ENCODE results near the gene SNX8. TPM values are rescaled to one million over a fixed set of nuclear protein-coding genes. Genes with fewer than 3 reads are reported as not detected.

Gene SNX8
- total RNA-seq, 4 donors from 2014 or later = 6.4 to 28.1 (median 24.8) TPM

DNA sequence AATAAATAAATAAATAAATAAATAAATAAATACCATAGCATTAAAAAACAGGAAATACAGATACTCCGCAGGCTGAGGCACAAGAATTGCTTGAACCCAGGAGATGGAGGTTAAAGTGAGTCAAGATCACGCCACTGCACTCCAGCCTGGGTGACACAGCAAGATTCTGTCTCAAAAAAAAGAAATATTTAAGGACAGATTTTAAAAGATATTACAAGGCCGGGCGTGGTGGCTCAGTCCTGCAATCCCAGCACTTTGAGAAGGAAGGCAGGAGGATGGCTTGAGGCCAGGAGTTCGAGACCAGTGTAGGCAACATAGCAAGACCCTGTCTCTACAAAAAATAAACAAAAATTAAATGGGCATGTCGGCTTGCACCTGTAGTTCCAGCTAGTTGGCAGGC is 17.5 kb upstream of the SNX8 start:
- Histone ChIP-seq H3K4me3 (no peak overlapping the region), H3K27ac (no peak overlapping the region), H3K9me3 (no peaks in the 10 kb centered on the region), H3K36me3 (no peaks in the 10 kb centered on the region), H3K27me3 (no peaks in the 10 kb centered on the region), H3K4me1 (no peaks in the 10 kb centered on the region)
- DNase-seq (no peak), ATAC-seq (no peak)
- TF ChIP-seq POLR2A (IDR thresholded peaks at IDR 0.05) (no peak), CTCF (IDR thresholded peaks at IDR 0.05 in 4 of 5, conservative IDR thresholded peaks at IDR 0.05 in 1 of 5) (no peak)
- intact Hi-C loops (cut with DNase I; ENCODE audit: low total_unique reads) (no loop called here), in situ Hi-C loops (cut with MboI; ENCODE audit: low sequenced_read_pairs in 4 of 4) (no loop called here)

- ATAC-seq (no peak), DNase-seq (no peak)
- TF ChIP-seq CTCF (IDR thresholded peaks at IDR 0.05 in 4 of 5, conservative IDR thresholded peaks at IDR 0.05 in 1 of 5) (no peak), POLR2A (IDR thresholded peaks at IDR 0.05) (no peak)
- in situ Hi-C loops (cut with MboI; ENCODE audit: low sequenced_read_pairs in 4 of 4) (no loop called here), intact Hi-C loops (cut with DNase I; ENCODE audit: low total_unique reads) (no loop called here)
- no peaks in the 10 kb centered on the region for H3K9me3 ChIP-seq
- no peaks in the 10 kb centered on the region for H3K36me3 ChIP-seq
- no peak overlapping the region for H3K4me3 ChIP-seq
- no peaks in the 10 kb centered on the region for H3K27me3 ChIP-seq
- H3K4me1 ChIP-seq = no peaks in the 10 kb centered on the region
- no peak overlapping the region for H3K27ac ChIP-seq
Measured at GRCh38 chr7:2330493-2330892, 16.3 kb upstream of the SNX8 start.

DNA sequence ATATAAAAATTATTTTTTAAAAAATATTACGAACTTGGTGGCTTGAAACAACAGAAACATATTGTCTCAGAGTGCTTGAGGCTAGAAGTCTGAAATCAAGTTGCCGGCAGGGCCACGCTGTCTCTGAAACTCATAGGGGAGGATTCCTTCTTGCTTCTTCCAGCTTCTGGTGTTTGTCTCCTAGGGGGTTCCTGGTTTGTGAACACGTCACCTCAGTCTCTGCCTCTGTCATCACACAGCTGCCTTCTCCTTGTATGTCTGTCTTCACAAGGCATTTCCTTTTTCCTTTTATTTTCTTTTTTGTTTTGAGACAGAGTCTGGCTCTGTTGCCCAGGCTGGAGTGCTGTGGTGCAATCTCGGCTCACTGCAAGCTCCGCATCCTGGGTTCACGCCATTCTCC is 12.7 kb upstream of the SNX8 start:
- no peak for DNase-seq
- intact Hi-C loops (cut with DNase I; ENCODE audit: low total_unique reads) (no loop called here), in situ Hi-C loops (cut with MboI; ENCODE audit: low sequenced_read_pairs in 4 of 4) (no loop called here)
- H3K27ac ChIP-seq = no peak overlapping the region
- no peaks in the 10 kb centered on the region for H3K9me3 ChIP-seq
- H3K4me1 ChIP-seq = no peaks in the 10 kb centered on the region
- no peaks in the 10 kb centered on the region for H3K27me3 ChIP-seq
- ATAC-seq = no peak
- TF ChIP-seq POLR2A (IDR thresholded peaks at IDR 0.05) (no peak), CTCF (IDR thresholded peaks at IDR 0.05 in 4 of 5, conservative IDR thresholded peaks at IDR 0.05 in 1 of 5) (no peak)
- no peak overlapping the region for H3K4me3 ChIP-seq
- no peaks in the 10 kb centered on the region for H3K36me3 ChIP-seq

DNA sequence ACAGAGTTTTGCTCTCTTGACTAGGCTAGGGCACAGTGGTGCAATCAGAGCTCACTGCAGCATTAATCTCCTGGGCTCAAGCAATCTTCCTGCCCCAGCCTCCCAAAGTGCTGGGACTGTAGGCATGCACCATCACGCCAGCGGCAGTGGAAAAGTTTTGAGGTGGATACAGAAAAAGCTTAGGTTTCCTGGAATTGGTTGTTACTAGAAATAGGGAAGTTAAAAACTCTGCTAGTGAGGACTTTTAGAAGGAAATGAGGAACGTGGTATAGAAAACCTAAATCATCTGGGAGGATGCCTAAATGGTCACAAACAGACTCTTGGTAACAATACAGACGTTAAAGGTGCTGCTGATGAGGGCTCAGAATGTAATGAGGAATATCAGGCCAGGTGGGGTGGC is 10.9 kb upstream of the SNX8 start:
- TF ChIP-seq POLR2A (IDR thresholded peaks at IDR 0.05) = no peak
- TF ChIP-seq CTCF (IDR thresholded peaks at IDR 0.05 in 4 of 5, conservative IDR thresholded peaks at IDR 0.05 in 1 of 5) = no peak
- Histone ChIP-seq H3K4me3 (no peak overlapping the region), H3K27ac (no peak overlapping the region), H3K9me3 (no peaks in the 10 kb centered on the region), H3K27me3 (no peaks in the 10 kb centered on the region), H3K4me1 (no peaks in the 10 kb centered on the region), H3K36me3 (no peaks in the 10 kb centered on the region)
- intact Hi-C loops (cut with DNase I; ENCODE audit: low total_unique reads) = no loop called here
- DNase-seq (no peak), ATAC-seq (no peak)
- in situ Hi-C loops (cut with MboI; ENCODE audit: low sequenced_read_pairs in 4 of 4) = no loop called here

DNA sequence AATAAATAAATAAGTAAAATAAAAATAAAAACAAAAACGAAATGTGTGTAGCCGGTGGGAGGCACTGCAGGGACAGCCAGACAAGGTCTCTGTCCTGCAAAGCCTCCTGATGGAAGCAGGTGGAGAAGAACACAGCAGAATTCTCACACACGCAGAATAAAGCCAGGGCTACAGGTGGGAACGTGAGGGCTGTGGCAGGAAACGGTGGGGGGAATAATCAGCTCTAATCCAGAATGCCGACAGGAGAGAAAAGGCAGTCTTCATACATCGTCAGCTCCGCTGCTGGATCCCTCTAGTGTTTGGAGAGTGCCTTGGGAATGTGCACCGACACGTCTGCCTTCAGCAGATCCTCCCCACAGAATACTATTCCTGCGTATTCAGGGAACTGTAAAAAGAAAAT is 6.8 kb upstream of the SNX8 start:
- H3K36me3 ChIP-seq = no peaks in the 10 kb centered on the region
- H3K27ac ChIP-seq = no peak overlapping the region
- H3K4me1 ChIP-seq = no peaks in the 10 kb centered on the region
- in situ Hi-C loops (cut with MboI; ENCODE audit: low sequenced_read_pairs in 4 of 4) (no loop called here), intact Hi-C loops (cut with DNase I; ENCODE audit: low total_unique reads) (no loop called here)
- DNase-seq (no peak), ATAC-seq (no peak)
- H3K4me3 ChIP-seq = no peak overlapping the region
- H3K9me3 ChIP-seq = no peaks in the 10 kb centered on the region
- TF ChIP-seq POLR2A (IDR thresholded peaks at IDR 0.05) (no peak), CTCF (IDR thresholded peaks at IDR 0.05 in 4 of 5, conservative IDR thresholded peaks at IDR 0.05 in 1 of 5) (no peak)
- H3K27me3 ChIP-seq = no peaks in the 10 kb centered on the region
